Cerebellar nuclear complex (tissue), 1 donor: ENCODE measurements around the gene SHC1.

ENCODE experiments used
- DNase-seq, 2 experiments: peaks; one replicate each; lab custom pipeline; 2025; lab: John Stamatoyannopoulos, UW

SHC1 gene

GRCh38 chr1:154937085-154937987, 33.2 kb downstream of the SHC1 start:
- DNase-seq: peak; percentile 78 to 92

DNA sequence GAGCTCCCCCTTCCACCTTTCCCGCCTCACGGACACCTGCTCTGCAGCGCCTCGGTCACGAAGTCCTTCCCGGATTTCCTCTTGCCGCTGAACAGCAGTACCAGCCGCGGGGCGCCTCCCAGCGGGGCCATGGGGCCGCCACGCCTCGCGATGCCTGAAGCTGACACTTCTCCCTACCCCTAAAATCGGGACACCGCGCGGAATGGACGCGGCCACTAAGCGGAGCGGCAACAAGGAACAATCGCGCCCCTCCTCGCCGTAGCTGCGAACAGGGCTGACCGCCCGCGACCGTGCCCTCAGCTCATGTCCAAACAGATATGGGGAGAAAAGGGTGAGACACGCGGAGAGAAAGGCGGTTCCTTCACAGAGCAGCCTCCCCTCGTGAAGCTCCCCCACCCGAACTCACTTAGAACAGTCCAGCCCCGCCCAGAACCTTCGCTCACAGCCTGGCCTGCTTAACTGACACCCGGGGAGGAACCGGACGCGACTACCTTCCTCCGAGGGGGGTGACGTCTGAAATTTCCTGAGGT, 33.9 kb downstream of the SHC1 start, which contains the start of gene PMVK:
Gene PMVK, minus strand, starts transcription at position 165 of the 530 bp plus-strand sequence. Its CDS starts 34 bp downstream, at position 131.
- DNase-seq: peak; percentile 58 to 92

DNA sequence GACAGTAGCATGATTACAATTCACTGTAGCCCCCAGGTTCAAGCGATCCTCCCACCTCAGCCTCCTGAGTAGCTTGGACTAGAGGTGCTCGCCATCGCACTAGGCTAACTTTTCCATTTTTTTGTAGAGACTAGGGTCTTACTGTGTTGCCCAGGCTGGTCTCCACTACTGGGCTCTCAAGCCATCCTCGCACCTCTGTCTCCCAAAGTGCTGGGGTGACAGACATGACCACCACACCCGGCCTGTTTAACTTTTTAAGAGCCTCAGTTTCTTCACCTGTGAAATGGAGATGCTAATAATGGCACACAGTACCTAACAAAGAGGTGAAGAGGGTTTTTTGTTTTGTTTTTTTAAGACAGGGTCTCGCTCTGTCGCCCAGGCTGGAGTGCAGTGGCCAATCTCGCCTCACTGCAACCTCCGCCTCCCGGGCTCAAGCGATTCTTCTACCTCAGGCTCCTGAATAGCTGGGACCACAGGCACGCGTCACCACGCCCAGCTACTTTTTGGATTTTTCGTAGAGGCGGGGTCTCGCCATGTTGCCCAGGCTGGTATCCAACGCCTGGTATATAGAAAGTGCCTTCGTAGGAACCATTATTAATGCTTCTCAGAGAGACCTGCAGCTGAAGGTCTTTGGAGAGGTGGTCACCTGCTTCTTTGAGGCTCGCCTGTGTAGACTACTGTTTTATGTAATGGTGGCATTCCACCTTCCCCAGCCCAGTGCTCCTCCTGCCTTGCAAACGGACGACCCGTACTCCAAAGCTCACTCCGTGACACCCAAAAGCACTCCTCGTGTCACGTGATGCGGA, 34.6 kb downstream of the SHC1 start:
- DNase-seq: no peak

GRCh38 chr1:154934358-154934948, 36.1 kb downstream of the SHC1 start:
- DNase-seq: no peak

DNA sequence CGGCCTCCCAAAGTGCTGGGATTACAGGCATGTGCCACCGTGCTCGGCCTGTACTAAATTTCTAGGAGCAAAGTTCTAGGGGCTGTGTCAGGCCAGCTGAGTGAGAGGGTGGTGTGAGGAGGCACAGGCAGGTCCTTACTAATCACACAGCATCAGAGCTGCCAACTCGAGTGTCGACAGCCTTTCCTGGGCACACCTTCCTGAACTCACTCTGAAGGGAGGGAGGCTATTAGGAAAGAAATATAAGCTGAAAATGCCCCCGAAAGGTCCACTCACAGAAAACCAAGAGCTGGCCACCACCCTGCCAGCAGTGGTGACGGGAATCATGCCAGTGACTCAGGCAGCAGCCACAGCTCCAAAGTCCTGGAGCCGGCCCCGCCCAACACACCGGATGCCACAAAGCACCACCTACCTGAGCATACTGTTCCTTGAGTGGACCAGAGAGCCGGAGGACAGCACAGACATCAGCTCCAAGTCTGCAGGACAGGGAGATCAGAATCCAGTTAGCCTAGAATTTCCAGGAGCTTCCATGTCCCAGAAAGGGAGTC, 38.5 kb downstream of the SHC1 start:
- DNase-seq: no peak

- no peak for DNase-seq
Measured at GRCh38 chr1:154926201-154926600, 44.3 kb downstream of the SHC1 start.

GRCh38 chr1:154925335-154926170, 45.0 kb downstream of the SHC1 start:
- no peak for DNase-seq

DNA sequence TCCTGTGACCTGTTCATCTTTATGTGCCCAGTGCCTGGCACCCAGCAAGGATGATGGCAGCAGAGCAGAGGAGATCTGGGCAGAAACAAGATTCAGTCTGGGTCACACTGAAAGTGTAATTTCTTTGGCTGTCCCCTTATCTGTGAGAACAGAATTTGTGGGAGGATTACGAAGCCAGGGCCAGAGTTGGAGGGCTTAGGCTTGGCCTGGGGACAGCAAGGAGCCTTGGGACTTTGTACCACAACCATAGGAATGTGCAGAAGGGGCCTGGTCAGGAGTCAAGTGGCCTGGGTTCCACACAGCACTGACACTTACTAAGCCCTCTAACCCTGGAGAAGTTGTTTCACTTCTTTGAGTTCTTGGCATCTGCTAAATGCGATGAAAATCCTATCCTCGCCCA, 46.9 kb downstream of the SHC1 start:
- no peak for DNase-seq

- DNase-seq: no peak
Measured at GRCh38 chr1:154913273-154913672, 57.3 kb downstream of the SHC1 start.

GRCh38 chr1:154912755-154913154, 57.8 kb downstream of the SHC1 start:
- no peak for DNase-seq
